ENCODE measurements around the gene STAB2.

The STAB2 gene

GRCh38 chr12:103586132-103586531 is 941 bp upstream of the STAB2 start:
- no peak for DNase-seq (ENCODE audit: low read depth in 2 of 2)

- no peak for DNase-seq (ENCODE audit: low read depth in 2 of 2)
Measured at GRCh38 chr12:103588680-103589079, 1.6 kb downstream of the STAB2 start.

- no peak for DNase-seq (ENCODE audit: low read depth in 2 of 2)
Measured at GRCh38 chr12:103589517-103589916, 2.4 kb downstream of the STAB2 start.

GRCh38 chr12:103590271-103590670 is 3.2 kb downstream of the STAB2 start:
- DNase-seq (ENCODE audit: low read depth in 2 of 2): no peak

- no peak for DNase-seq (ENCODE audit: low read depth in 2 of 2)
Measured at GRCh38 chr12:103596981-103597380, 9.9 kb downstream of the STAB2 start.

- no peak for DNase-seq (ENCODE audit: low read depth in 2 of 2)
Measured at GRCh38 chr12:103599274-103599673, 12.2 kb downstream of the STAB2 start.

- no peak for DNase-seq (ENCODE audit: low read depth in 2 of 2)
Measured at GRCh38 chr12:103600967-103601728, 14.1 kb downstream of the STAB2 start.

GRCh38 chr12:103620395-103620794 is 33.3 kb downstream of the STAB2 start:
- no peak for DNase-seq (ENCODE audit: low read depth in 2 of 2)

GRCh38 chr12:103623716-103624115 is 36.6 kb downstream of the STAB2 start:
- no peak for DNase-seq (ENCODE audit: low read depth in 2 of 2)

- no peak for DNase-seq (ENCODE audit: low read depth in 2 of 2)
Measured at GRCh38 chr12:103626498-103626897, 39.4 kb downstream of the STAB2 start.

- DNase-seq (ENCODE audit: low read depth in 2 of 2): no peak
Measured at GRCh38 chr12:103627189-103627855, 40.2 kb downstream of the STAB2 start.

- DNase-seq (ENCODE audit: low read depth in 2 of 2): no peak
Measured at GRCh38 chr12:103632554-103633216, 45.6 kb downstream of the STAB2 start.

GRCh38 chr12:103634732-103635131 is 47.7 kb downstream of the STAB2 start:
- DNase-seq (ENCODE audit: low read depth in 2 of 2): no peak

- DNase-seq (ENCODE audit: low read depth in 2 of 2): no peak
Measured at GRCh38 chr12:103635419-103635818, 48.3 kb downstream of the STAB2 start.

- no peak for DNase-seq (ENCODE audit: low read depth in 2 of 2)
Measured at GRCh38 chr12:103637021-103637420, 49.9 kb downstream of the STAB2 start.

- DNase-seq (ENCODE audit: low read depth in 2 of 2): no peak
Measured at GRCh38 chr12:103637429-103637828, 50.4 kb downstream of the STAB2 start.

- DNase-seq (ENCODE audit: low read depth in 2 of 2): no peak
Measured at GRCh38 chr12:103639983-103640382, 52.9 kb downstream of the STAB2 start.

- no peak for DNase-seq (ENCODE audit: low read depth in 2 of 2)
Measured at GRCh38 chr12:103640410-103640809, 53.3 kb downstream of the STAB2 start.

GRCh38 chr12:103640831-103641230 is 53.8 kb downstream of the STAB2 start:
- DNase-seq (ENCODE audit: low read depth in 2 of 2): no peak

GRCh38 chr12:103642240-103642864 is 55.3 kb downstream of the STAB2 start:
- no peak for DNase-seq (ENCODE audit: low read depth in 2 of 2)

- DNase-seq (ENCODE audit: low read depth in 2 of 2): no peak
Measured at GRCh38 chr12:103645202-103645601, 58.1 kb downstream of the STAB2 start.

- no peak for DNase-seq (ENCODE audit: low read depth in 2 of 2)
Measured at GRCh38 chr12:103647267-103647666, 60.2 kb downstream of the STAB2 start.

Data from activated CD8-positive, alpha-beta memory T cell treated with anti-CD3 and anti-CD28 coated beads for 4 hours (primary cell).